ENCODE results near the gene CCDC182. TPM values are rescaled to one million over a fixed set of nuclear protein-coding genes. Genes with fewer than 3 reads are reported as not detected.

Gene CCDC182
- polyA plus RNA-seq, 4 donors: not detected

DNA sequence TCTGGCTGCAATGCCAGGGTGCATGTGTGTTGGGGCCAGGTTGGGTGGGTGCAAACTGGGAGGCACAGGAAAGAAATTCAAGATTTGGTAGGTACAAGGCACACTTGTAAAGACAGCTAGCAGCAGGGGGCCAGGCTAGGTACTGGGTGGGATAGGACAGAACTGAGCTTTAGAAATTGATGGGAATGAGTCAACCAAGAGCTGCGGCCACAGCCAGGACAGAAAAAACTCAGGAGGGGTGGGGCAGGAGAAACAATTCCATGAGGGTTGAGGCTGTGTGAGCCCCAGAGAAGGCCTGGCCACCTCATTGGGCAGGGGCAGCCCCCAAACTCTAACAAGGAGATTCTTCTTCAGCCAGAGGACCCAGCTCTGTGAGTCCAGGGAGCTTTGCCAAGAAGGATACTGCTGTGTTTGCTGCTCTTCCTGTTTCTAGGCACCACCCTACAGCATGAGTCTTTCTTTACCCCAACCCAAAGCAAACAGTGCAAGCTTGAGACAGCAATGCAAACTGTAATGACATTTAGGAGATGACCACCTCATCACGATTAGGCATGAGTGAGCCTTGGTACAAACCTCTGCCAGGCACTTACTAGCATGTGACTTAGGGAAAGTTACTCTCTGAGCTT, 21.3 kb upstream of the CCDC182 start:
- 68 to 75% (median 74%) methylated on average over 2 of the region's 2 CpGs for WGBS, 3 donors
- no peak overlapping the region for H3K4me3 ChIP-seq (ENCODE audit: low read depth in 1 of 3, low read length in 3 of 3)
- no peaks in the 10 kb centered on the region for H3K9me3 ChIP-seq (ENCODE audit: control insufficient read depth in 2 of 2, insufficient read depth in 1 of 2, low read depth in 1 of 2, low read length in 1 of 2)
- H3K27me3 ChIP-seq (ENCODE audit: control insufficient read depth in 3 of 3, insufficient read depth in 3 of 3, low read length in 3 of 3): peaks cover 0 to 44% (median 2%) of the 10 kb centered on the region in 3 donors
- no peaks in the 10 kb centered on the region for H3K4me1 ChIP-seq (ENCODE audit: control insufficient read depth in 3 of 3, insufficient read depth in 2 of 3, low read depth in 1 of 3, low read length in 2 of 3)
- H3K36me3 ChIP-seq (ENCODE audit: control insufficient read depth in 3 of 3, insufficient read depth in 2 of 3, low read depth in 1 of 3, low read length in 3 of 3): no peaks in the 10 kb centered on the region
- DNase-seq (no peak), FAIRE-seq (no peak)
- H3K27ac ChIP-seq (ENCODE audit: low read depth in 1 of 3, low read length in 2 of 3): no peak overlapping the region

DNA sequence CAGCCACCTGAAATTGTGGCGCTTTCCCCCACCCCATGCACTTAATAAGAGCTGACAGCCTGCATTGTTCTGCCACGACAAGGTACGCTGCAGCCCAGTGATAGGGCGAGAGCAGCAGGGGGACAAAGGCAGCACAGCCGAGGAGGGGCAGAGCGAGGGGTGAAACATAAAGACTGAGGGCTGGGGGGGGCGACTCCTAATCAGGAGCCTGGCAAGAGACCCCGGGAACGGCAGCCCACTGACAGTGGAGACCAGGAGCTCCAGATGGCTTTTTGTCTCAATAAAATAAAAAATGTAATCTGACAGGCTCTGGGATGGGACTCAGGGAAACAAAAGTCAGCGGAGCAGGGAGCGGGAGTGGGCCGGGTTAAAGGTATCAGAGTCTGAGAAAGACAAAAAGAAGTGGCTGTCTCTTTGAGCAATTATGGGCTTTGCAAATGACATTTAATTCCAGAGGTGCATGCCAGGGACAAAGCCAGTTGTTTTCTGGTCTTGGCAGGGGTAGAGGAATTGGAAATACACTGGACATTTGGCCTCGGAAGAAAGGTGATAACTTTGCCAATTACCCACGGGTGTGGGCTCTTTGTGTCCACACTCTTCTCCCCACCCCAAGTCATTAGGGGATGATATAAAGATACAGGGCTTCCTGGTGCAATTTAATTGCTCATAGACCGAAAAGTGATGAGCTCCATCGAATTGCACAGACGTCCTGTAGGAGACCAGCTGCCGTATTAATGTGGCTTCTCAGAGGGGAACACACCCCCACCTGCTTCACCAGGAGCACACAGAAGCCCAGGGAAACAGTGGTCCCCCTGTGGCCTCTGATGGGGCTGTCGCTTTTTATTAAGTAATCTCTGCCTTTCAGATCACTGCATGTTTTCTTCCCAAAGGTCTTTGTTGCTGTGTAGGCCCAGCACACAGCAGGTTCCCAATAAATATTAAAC, 17.6 kb upstream of the CCDC182 start:
- Histone ChIP-seq H3K4me1 (ENCODE audit: control insufficient read depth in 3 of 3, insufficient read depth in 2 of 3, low read depth in 1 of 3, low read length in 2 of 3) (no peaks in the 10 kb centered on the region), H3K36me3 (ENCODE audit: control insufficient read depth in 3 of 3, insufficient read depth in 2 of 3, low read depth in 1 of 3, low read length in 3 of 3) (no peaks in the 10 kb centered on the region), H3K4me3 (ENCODE audit: low read depth in 1 of 3, low read length in 3 of 3) (no peak overlapping the region), H3K27ac (ENCODE audit: low read depth in 1 of 3, low read length in 2 of 3) (no peak overlapping the region), H3K9me3 (ENCODE audit: control insufficient read depth in 2 of 2, insufficient read depth in 1 of 2, low read depth in 1 of 2, low read length in 1 of 2) (no peaks in the 10 kb centered on the region), H3K27me3 (ENCODE audit: control insufficient read depth in 3 of 3, insufficient read depth in 3 of 3, low read length in 3 of 3) (peaks cover 0 to 22% (median 0%) of the 10 kb centered on the region in 3 donors)
- FAIRE-seq: no peak
- 54 to 69% (median 65%) methylated on average over 19 of the region's 19 CpGs for WGBS, 3 donors
- no peak for DNase-seq

DNA sequence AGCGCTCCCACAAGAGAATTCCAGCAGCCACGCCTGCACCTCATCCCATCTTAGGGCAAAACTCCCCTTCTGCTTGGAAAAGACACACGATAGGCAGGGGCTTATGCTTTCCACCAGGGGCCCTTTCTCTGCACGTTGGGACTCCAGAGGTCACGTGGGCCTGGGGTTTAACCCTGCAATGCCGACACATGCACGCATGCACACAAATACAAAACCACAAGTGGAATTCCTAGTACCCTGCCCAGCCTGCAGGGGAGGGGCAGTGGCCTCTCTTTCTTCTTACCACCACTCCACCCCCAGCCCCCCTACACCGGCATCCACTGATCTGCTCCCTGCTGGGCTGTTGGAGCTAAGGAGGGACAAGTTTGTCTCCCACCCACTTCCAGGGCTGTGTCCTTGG, 16.8 kb upstream of the CCDC182 start:
- H3K27ac ChIP-seq (ENCODE audit: low read depth in 1 of 3, low read length in 2 of 3): no peak overlapping the region
- H3K27me3 ChIP-seq (ENCODE audit: control insufficient read depth in 3 of 3, insufficient read depth in 3 of 3, low read length in 3 of 3): peaks cover 0 to 19% (median 0%) of the 10 kb centered on the region in 3 donors
- H3K4me1 ChIP-seq (ENCODE audit: control insufficient read depth in 3 of 3, insufficient read depth in 2 of 3, low read depth in 1 of 3, low read length in 2 of 3): no peaks in the 10 kb centered on the region
- WGBS, 3 donors: 57 to 69% (median 65%) methylated on average over 8 of the region's 8 CpGs
- H3K4me3 ChIP-seq (ENCODE audit: low read depth in 1 of 3, low read length in 3 of 3): no peak overlapping the region
- H3K9me3 ChIP-seq (ENCODE audit: control insufficient read depth in 2 of 2, insufficient read depth in 1 of 2, low read depth in 1 of 2, low read length in 1 of 2): no peaks in the 10 kb centered on the region
- no peak for DNase-seq
- no peak for FAIRE-seq
- H3K36me3 ChIP-seq (ENCODE audit: control insufficient read depth in 3 of 3, insufficient read depth in 2 of 3, low read depth in 1 of 3, low read length in 3 of 3): no peaks in the 10 kb centered on the region

GRCh38 chr17:57760046-57760445, 14.9 kb upstream of the CCDC182 start:
- no peak for FAIRE-seq
- 77 to 85% (median 84%) methylated on average over 4 of the region's 4 CpGs for WGBS, 3 donors
- DNase-seq: no peak
- no peaks in the 10 kb centered on the region for H3K9me3 ChIP-seq (ENCODE audit: control insufficient read depth in 2 of 2, insufficient read depth in 1 of 2, low read depth in 1 of 2, low read length in 1 of 2)
- no peaks in the 10 kb centered on the region for H3K36me3 ChIP-seq (ENCODE audit: control insufficient read depth in 3 of 3, insufficient read depth in 2 of 3, low read depth in 1 of 3, low read length in 3 of 3)
- no peak overlapping the region for H3K4me3 ChIP-seq (ENCODE audit: low read depth in 1 of 3, low read length in 3 of 3)
- peaks cover 0 to 14% (median 0%) of the 10 kb centered on the region in 3 donors for H3K27me3 ChIP-seq (ENCODE audit: control insufficient read depth in 3 of 3, insufficient read depth in 3 of 3, low read length in 3 of 3)
- no peak overlapping the region for H3K27ac ChIP-seq (ENCODE audit: low read depth in 1 of 3, low read length in 2 of 3)
- no peaks in the 10 kb centered on the region for H3K4me1 ChIP-seq (ENCODE audit: control insufficient read depth in 3 of 3, insufficient read depth in 2 of 3, low read depth in 1 of 3, low read length in 2 of 3)

- no peak overlapping the region for H3K27ac ChIP-seq (ENCODE audit: low read depth in 1 of 3, low read length in 2 of 3)
- no peak overlapping the region for H3K4me3 ChIP-seq (ENCODE audit: low read depth in 1 of 3, low read length in 3 of 3)
- H3K4me1 ChIP-seq (ENCODE audit: control insufficient read depth in 3 of 3, insufficient read depth in 2 of 3, low read depth in 1 of 3, low read length in 2 of 3): no peaks in the 10 kb centered on the region
- 46 to 83% (median 65%) methylated on average over 1 of the region's 1 CpG for WGBS, 3 donors
- H3K9me3 ChIP-seq (ENCODE audit: control insufficient read depth in 2 of 2, insufficient read depth in 1 of 2, low read depth in 1 of 2, low read length in 1 of 2): no peaks in the 10 kb centered on the region
- peaks cover 0 to 14% (median 0%) of the 10 kb centered on the region in 3 donors for H3K27me3 ChIP-seq (ENCODE audit: control insufficient read depth in 3 of 3, insufficient read depth in 3 of 3, low read length in 3 of 3)
- DNase-seq (no peak), FAIRE-seq (no peak)
- no peaks in the 10 kb centered on the region for H3K36me3 ChIP-seq (ENCODE audit: control insufficient read depth in 3 of 3, insufficient read depth in 2 of 3, low read depth in 1 of 3, low read length in 3 of 3)
Measured at GRCh38 chr17:57758654-57759053, 13.6 kb upstream of the CCDC182 start.

DNA sequence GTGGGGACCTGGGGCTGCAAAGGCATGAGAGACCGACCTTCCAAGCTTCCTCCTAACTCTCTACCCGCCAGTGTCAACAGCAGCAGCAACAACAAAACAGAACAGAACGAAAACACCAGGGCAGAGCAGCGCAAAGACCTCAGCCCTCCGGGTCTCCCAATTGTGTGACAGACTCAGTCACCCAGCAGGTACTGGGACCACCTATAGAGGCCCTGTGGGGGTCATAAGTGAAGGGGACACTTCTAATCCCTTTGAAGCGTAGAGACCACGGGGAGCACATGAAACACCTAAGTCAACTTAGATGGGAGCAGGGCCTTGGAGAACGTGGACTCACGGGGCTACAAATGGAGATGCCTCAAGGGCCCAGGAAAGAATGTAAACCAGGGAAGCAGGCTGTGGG, 12.6 kb upstream of the CCDC182 start:
- no peak overlapping the region for H3K4me3 ChIP-seq (ENCODE audit: low read depth in 1 of 3, low read length in 3 of 3)
- WGBS, 3 donors: 84 to 90% (median 87%) methylated on average over 9 of the region's 9 CpGs
- peaks cover 0 to 11% (median 0%) of the 10 kb centered on the region in 3 donors for H3K27me3 ChIP-seq (ENCODE audit: control insufficient read depth in 3 of 3, insufficient read depth in 3 of 3, low read length in 3 of 3)
- no peaks in the 10 kb centered on the region for H3K36me3 ChIP-seq (ENCODE audit: control insufficient read depth in 3 of 3, insufficient read depth in 2 of 3, low read depth in 1 of 3, low read length in 3 of 3)
- H3K4me1 ChIP-seq (ENCODE audit: control insufficient read depth in 3 of 3, insufficient read depth in 2 of 3, low read depth in 1 of 3, low read length in 2 of 3): peaks cover 0 to 6% (median under 1%) of the 10 kb centered on the region in 3 donors
- FAIRE-seq: no peak
- DNase-seq: no peak
- H3K9me3 ChIP-seq (ENCODE audit: control insufficient read depth in 2 of 2, insufficient read depth in 1 of 2, low read depth in 1 of 2, low read length in 1 of 2): no peaks in the 10 kb centered on the region
- H3K27ac ChIP-seq (ENCODE audit: low read depth in 1 of 3, low read length in 2 of 3): no peak overlapping the region

DNA sequence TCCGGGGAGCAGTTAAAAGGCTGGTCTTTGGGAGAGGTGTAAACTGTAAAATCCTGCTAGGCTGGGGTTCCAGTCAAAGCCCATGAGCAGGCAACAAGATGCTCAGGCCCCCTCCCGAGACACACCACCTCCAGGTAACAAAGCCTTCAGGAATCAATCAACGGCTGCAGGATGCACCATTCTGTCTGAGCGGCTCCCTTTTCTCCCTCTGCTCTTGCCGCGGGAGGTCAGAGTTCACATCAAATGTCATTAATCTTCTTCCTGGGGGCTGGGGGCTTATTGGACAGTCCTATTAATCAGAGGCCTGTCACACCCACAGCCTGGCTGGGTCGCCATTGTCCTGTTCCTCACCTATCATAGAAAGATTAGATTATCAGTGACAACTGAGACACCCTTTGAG, 11.9 kb upstream of the CCDC182 start:
- H3K27me3 ChIP-seq (ENCODE audit: control insufficient read depth in 3 of 3, insufficient read depth in 3 of 3, low read length in 3 of 3): peaks cover 0 to 3% (median 0%) of the 10 kb centered on the region in 3 donors
- 22 to 50% (median 39%) methylated on average over 7 of the region's 7 CpGs for WGBS, 3 donors
- H3K36me3 ChIP-seq (ENCODE audit: control insufficient read depth in 3 of 3, insufficient read depth in 2 of 3, low read depth in 1 of 3, low read length in 3 of 3): no peaks in the 10 kb centered on the region
- H3K4me1 ChIP-seq (ENCODE audit: control insufficient read depth in 3 of 3, insufficient read depth in 2 of 3, low read depth in 1 of 3, low read length in 2 of 3): peaks cover 0 to 12% (median 2%) of the 10 kb centered on the region in 3 donors
- H3K9me3 ChIP-seq (ENCODE audit: control insufficient read depth in 2 of 2, insufficient read depth in 1 of 2, low read depth in 1 of 2, low read length in 1 of 2): no peaks in the 10 kb centered on the region
- no peak overlapping the region for H3K4me3 ChIP-seq (ENCODE audit: low read depth in 1 of 3, low read length in 3 of 3)
- no peak for FAIRE-seq
- no peak overlapping the region for H3K27ac ChIP-seq (ENCODE audit: low read depth in 1 of 3, low read length in 2 of 3)
- DNase-seq: no peak

- Histone ChIP-seq H3K4me1 (ENCODE audit: control insufficient read depth in 3 of 3, insufficient read depth in 2 of 3, low read depth in 1 of 3, low read length in 2 of 3) (peaks cover 2 to 25% (median 3%) of the 10 kb centered on the region in 3 donors), H3K36me3 (ENCODE audit: control insufficient read depth in 3 of 3, insufficient read depth in 2 of 3, low read depth in 1 of 3, low read length in 3 of 3) (no peaks in the 10 kb centered on the region), H3K27me3 (ENCODE audit: control insufficient read depth in 3 of 3, insufficient read depth in 3 of 3, low read length in 3 of 3) (no peaks in the 10 kb centered on the region), H3K27ac (ENCODE audit: low read depth in 1 of 3, low read length in 2 of 3) (no peak overlapping the region), H3K9me3 (ENCODE audit: control insufficient read depth in 2 of 2, insufficient read depth in 1 of 2, low read depth in 1 of 2, low read length in 1 of 2) (no peaks in the 10 kb centered on the region), H3K4me3 (ENCODE audit: low read depth in 1 of 3, low read length in 3 of 3) (no peak overlapping the region)
- no peak for DNase-seq
- 75 to 83% (median 78%) methylated on average over 6 of the region's 6 CpGs for WGBS, 3 donors
- FAIRE-seq: no peak
Measured at GRCh38 chr17:57755480-57756070, 10.5 kb upstream of the CCDC182 start.

All from small intestine (tissue), 7 donors.